ENCODE measurements around the gene LEPROT.

Gene LEPROT

GRCh38 chr1:65479554-65480204 lies 59.2 kb downstream of the LEPROT start:
- no peak for DNase-seq

GRCh38 chr1:65480684-65481405 lies 60.4 kb downstream of the LEPROT start:
- no peak for DNase-seq

- no peak for DNase-seq
Observed at GRCh38 chr1:65483993-65484754, 63.7 kb downstream of the LEPROT start.

Measured in stimulated activated naive CD4-positive, alpha-beta T cell treated with Interleukin-2 at 50 U/mL for 16 hours (primary cell).